Stimulated activated CD4-positive, alpha-beta T cell treated with anti-CD3 and anti-CD28 coated beads, Interleukin-2, amount 100 ng/mL, for 24 hours (primary cell): ENCODE data around the gene HAUS7.

Source experiments
- DNase-seq, 2 donors: peaks; one replicate each; pipeline ENCODE4 v3.0.0-alpha.2; 2020

The HAUS7 gene

DNA sequence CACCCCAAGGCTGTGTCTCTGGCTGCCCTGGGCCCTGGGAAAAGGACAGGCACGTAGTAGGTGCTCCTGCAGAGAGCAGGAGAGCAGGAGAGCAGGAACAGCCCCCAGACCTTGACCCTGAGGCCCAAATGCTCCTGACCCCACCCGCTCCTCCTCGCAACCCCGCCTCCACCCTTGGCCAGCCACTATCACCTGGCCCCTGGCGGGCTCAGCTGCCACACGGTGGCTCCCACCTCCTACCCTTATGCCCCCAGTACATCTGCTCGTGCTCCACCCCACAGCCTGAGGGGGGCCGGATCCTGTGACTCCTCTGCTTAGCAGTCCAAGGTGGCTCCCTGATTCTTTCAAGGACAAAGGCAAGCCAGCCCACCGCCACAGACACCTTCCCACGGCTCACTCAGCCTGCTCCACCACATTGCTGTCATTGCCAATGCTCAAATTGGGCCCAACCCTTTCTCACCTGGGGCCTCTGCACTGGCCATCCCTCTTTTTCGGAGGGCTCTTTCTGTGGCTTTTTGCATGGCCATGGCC lies 5.4 kb upstream of the HAUS7 start:
- no peak for DNase-seq

DNA sequence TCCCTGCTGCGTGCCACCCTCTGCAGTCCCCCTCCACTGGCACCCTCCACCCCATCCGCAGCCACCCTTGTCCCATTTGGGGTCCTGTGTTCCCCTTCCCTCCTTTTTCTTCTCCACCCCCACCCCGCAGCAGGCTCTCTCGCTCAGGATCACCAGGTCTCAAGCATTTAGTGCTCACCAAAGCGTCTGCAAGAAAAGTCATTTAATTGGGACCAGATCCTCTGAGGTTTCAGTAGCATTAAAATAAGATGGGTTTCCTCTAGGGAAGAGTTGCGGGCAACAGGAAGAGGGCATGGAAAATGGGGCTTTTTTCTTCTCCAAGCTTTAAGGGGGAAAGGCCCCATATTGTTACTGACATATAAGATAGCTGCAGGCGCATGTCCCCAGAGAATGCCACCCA lies 4.9 kb upstream of the HAUS7 start:
- DNase-seq = no peak

DNA sequence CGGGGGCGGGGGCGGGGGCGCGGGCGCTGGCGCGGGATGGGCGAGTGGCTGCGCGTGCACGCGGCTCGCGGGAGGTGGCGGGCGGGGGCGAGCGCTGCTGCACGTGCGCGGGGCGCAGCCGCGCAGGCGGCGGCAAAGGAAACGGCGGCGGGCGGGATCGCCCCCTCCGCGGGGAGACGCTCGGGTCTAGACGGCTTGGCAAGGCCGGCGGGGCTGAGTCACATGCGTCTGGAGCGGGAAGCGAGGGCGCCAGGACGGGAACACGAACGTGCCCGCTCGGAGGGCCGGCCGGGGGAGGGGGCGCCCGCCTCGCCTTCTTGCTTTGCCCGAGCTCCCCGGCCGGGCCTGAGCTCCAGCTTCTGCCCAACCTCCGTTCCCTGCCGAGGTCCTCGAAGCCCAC lies 4.3 kb upstream of the HAUS7 start:
- peak; percentile 33 to 51 for DNase-seq

DNA sequence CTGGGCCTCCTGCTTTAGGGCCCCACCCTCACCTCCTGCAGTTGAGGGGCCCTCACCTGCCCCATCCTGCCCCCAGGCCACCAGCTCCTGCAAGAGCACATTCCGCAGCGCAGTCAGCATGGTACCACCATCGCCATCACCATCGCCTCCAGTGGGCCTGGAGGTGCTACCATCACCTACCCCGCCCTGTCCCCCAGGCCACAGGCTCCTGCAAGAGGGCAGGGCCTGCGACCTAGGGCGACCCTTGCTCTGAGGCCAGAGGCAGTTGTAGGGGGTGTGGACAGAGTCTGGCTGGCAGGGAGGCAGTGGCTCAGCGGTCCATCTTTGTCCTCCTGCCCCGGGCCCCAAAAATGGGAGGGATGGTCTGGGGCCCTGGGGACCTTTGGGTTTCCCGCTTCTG lies 3.9 kb upstream of the HAUS7 start:
- DNase-seq = no peak

DNA sequence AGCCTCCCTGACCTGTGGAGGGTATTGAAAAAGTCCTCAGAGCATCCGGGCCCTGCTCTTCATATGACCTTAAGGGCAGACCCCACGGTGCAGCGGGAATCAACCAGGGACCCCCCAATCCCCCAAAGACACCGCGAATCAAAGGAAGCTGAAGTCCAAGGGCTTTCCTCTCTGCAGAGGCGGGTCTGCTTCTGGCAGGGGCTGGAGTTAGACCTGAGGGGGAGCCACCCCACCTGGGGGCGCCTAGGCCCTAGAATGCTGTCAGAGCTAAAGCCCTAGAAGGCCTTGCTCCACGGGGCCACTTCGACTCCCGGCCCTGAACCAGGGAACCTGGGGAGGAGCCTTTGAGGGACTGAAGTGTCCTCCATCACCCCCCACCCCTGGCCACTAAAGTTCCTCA lies 2.8 kb upstream of the HAUS7 start:
- no peak for DNase-seq

DNA sequence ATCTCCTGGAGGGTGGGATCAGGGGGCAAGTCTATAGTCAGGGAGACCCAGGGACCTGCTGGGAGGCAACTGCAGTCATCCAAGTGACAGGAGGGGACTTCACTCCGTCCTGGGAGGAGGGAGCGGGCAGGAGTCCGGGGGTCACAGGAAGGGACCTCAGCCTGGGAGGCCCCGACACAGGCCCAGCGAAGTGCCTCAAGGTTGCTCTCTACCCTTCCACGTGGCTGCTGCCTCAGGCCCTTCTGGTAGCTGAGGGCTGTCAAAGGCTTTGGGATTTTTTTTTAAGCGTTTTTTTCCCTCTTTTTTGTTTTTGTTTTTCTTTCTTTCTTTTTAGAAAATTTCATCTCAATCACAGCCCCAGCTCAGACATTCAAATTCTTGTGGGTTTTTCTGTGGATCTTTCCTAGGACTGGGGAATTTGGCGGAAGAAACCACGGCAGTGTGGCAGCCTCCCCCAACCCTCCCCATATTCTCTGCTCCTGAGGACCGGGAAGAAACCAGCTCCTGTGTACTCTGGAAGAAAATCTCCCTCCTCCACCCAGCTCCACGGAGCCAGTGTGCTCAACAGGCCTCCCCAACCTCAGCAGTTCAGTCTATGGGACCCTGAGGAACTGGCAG lies 1.4 kb upstream of the HAUS7 start:
- no peak for DNase-seq

DNA sequence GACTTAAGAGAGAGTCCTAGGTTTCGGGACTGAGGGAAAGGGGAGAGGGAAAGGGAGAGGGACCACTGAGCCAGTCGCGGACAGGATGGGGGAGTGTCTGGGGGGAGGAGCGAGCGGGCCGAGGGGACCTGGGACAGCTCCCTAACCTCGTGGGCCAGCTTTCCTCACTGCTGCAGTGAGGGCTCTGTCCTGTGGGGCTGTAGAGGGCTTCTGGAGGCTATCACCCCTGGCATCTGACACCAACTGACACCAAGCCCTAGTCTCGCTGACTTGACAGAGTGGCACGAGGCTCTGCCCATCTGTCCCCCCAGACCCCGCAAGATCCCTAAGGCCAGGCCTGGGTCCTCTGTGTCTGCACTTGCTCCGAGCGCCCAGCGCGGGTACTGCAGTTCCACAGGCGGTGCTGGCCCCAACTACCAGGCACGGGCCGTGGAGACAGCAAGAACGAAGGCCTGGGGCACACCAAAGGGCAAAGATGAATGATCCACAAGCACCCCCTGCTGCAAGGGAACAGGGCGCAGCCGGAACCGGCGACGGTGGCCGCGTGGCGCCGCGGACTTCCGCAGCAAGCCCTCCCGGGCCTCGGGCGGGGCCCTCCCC lies 465 bp downstream of the HAUS7 start:
- peak; percentile 39 to 49 for DNase-seq

DNA sequence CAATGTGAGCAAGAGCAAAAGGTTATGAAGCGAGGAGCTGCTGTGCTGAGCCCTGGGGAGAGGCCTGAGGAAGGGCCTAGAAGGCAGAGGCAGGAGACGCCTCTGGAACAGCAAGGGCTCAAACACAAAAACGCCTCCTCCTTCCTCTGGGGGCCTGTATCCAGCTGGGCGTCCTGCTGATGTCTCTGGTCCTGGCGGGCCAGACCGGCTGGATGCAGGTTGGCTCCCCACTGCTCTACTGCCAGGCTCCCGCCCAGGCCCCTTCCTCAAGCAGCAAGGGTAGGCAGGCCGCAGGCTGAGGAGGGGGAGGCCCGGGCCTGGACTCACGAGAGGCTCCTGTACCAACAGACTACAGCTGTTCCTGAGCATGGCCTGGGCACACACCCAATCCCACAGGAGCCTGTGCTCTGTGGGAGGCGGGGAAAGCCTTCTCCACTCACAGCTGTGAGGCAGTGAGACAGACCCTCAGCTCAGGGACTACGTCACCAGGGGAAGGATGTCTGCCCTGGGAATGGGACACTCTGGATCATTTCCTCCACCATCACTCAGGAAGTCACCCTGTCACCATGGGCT lies 2.3 kb downstream of the HAUS7 start:
- no peak for DNase-seq

DNA sequence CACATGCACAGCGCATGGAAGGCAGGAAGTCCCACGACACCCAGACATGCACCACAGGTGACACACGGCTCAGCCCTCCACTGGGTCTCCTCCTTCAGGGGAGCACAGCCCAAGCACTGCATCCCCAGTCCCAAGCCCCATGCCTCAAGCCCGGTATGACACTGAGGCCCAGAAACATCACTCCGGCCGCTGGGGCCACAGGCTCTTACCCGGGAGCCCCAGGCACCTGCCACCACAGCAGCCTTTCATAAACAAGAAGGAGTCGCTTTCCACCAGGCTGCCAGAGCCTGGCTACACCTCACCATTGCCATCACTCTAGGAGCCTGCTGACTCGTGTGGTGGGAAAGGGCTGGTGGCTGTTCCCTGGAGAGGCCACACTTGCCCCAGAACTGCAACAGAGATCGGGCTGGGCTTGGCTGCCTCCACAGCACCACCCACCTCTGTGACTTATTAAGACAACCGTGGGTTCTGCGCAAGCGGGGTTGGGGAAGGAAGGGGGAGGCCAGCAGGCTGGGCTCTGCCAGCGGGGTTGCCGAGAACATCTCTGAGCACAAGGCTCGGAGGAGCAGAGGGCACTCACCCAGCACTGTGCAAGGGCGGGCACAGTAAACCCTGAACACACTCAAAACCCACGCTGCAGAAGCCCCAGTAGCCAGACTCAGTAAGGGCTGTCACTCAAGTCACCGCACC lies 4.5 kb downstream of the HAUS7 start:
- no peak for DNase-seq

DNA sequence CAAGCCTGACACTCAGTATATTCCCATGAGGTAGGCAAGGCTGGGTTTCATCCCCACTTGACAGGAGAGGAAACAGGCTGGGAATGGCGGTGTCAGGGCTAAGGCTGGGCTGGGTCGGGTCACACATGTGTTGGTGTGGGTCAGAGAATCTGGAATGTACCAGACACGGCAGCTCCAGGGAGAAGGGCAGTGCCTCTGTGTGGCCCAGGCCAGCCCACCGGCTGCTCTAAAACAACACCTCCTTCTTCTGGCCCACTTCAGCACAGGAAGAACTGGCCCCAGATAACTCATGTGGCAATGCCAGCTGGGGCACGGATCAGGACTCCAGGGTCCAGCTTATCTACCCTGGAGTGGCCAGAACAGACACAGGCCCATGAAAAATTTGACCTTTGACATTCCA lies 6.3 kb downstream of the HAUS7 start:
- no peak for DNase-seq

DNA sequence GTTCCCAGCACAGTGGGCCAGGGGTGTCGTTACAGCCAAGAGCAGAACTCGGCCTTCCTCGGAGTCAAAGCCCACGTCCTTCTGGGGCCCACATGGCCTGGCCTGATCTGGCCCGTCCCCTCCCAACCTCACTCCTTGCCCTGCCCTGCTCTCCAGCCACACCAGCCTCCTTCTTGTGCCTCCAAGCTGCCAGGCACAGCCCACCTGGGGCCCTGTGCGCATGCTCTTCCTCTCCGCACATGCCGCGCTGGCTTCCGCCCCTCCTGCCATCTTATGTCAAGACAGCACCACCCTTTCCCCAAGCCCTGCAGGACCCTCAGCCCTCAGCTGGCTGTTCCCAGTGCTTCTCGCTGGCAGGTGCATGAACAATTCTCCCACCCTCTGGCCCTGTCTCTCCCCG lies 6.8 kb downstream of the HAUS7 start:
- no peak for DNase-seq

DNA sequence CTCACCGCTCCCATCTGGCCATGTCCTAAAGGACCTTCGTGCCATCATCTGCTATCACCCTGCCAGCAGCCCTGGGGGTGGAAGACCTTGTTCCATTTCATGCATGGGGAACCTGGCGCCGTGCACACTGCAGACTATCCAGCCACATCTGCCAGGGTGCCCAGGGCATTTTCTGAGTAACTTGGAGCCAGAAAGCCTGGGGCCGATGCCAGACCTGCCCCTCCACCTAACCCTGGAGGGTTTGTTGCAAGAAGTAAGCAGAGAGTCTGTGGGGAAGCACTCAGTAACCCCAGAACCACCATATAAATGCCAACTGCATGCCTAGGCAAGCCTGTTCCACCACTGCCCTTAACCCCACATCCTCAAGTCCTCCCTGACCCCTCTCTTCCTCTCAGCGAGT lies 7.3 kb downstream of the HAUS7 start:
- DNase-seq = no peak

DNA sequence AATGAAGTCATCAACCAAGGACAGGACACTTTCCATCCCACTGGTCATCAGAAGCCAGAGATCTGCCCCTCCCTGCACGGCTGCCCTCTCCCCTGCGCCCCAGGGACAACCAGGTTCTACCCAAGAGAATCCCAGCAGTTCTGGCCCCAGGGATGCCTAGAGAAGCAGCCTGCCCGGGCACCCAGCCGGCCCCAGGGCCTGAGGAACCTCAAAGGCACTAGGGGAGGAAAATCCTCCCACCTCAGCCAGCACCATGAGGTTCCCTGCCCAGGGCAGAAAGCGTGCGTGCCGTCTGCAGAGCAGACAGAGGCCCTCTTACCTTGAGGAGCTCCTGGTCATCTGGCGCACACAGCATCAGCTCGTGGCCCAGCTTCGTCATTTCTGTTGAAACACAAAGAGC lies 8.1 kb downstream of the HAUS7 start:
- no peak for DNase-seq

DNA sequence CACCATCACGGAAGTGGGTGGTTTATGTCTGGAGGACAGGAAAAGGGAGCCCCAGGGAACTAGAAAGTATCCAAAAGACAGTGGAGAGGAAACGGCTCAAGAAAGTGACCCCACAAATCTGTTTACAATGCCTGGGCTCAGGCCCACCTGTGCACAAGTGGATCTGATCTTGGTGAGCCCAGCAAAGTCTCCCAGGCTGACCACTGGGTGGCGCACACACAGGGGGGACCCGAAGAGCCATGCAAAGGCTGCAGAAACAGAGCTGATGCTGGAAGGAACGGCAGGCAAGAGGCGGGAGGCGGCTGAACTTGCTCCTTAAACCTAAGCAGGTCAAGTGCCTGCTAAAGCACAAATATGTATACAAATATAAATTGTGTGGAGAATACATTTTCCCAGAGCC lies 9.6 kb downstream of the HAUS7 start:
- peak; percentile 52 to 54 for DNase-seq

DNA sequence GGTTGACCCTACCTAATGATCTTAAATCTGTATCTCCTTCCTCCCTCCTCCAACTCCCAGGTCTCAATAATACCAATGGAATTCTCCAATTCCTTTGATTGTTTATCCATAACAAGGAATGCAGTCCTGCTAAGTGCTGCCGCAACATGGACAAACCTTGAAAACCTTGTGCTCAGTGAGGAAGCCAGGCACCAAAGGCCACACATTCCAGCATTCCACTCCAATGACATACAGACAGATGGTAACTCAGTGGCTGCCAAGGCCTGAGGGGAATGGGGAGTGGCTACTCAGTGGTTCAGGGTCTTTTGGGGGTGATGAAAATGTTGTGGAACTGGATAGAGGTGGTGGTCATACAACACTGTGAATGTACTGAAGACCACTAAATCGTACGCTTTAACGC lies 10.4 kb downstream of the HAUS7 start:
- no peak for DNase-seq

DNA sequence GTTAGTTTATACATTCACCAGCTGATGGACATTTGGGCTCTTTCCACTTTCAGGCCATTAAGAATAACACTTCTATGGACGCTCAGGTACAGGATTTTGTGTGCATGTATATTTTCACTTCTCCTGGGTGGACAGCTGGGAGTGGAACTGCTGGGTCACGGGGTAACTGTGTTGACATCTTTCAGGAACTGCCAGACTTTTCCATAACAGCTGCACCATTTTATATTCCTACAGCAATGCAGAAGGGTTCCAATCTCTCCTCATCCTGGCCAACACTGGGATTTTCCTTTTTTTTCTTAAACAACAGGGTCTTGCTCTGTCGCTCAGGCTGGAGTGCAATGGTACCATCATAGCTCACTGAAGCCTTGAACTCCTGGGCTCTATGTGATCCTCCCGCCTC lies 11.9 kb downstream of the HAUS7 start:
- DNase-seq = no peak

DNA sequence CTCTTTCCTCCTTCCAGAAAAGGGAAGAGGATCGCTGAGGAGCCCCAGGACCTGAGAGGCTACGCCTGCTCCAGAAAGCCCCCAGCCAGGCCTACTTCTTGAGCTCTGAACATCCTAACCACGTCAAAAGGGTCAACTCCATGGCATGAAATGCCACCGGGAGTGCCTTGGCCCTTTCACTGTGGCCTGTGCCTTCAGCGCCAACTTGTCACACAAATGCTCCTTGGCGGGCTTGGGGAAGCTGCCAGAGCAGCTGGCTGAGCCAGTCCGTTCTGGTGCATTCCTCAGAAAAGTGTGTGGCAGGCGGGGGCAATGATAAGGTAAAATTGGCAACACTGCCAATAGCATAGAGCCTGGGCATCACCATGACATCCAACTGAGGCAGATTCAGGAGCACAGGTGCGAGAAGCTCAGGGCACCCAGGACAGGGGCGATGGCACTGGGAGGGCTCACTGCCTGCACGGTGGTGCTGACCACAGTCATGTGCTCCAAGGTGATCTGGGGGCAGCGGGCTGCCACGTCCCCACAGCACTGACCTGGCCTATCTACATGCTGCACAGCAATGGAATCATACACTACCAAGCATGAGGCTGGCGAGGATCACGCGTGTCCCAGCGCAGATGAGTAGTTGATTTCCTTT lies 12.4 kb downstream of the HAUS7 start:
- no peak for DNase-seq

DNA sequence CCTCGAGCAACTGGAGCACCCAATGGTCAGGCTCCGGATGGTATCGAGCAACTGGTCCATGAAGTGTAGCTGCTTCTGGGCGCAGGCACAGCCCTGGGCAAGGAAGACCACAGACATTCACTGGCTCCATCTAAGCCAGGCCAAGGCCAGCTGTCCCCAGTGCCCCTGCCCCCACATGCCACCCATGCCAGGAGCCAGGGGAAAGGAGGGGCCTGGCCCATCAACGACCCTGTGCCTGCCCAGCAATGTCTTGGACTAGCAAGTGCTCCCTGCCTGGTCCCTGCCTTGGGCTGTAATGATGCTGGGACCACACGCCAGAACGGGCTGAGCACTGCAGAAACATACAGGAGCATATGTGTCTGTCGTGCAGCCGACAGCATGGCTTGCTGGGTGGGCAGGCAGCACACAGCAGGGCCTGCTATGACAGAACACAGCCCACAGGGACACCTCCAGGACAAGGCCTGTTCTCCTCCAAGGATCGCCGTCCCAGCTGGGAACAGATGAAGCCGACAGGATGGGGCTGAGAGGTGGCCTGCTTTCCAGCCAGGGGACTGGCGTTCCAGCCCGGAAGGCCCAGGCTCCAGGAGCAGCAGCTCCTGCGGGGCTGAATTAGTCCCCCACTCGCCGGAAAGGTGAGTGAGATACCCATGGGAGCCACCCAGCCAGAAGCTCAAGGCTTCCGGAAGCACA lies 13.1 kb downstream of the HAUS7 start:
- no peak for DNase-seq

DNA sequence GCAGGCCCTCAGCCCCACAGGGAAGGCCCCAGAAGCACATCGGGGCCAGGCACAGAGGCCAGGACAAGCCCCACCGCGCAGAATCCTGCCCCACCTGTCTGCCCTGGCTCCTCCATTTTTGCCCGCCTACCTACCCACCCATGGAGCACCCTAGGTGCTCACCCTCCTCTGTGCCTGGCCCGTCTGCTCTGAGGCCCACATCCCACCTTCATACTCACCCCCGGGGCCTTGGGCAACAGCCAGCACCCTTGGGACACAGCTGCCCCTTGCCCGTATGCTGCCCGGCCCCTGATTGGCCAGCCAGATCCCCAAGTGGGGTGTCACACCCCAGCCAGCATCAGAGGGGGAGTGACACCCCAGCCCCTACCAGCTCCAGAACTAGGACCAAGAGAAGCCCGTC lies 13.7 kb downstream of the HAUS7 start:
- no peak for DNase-seq

DNA sequence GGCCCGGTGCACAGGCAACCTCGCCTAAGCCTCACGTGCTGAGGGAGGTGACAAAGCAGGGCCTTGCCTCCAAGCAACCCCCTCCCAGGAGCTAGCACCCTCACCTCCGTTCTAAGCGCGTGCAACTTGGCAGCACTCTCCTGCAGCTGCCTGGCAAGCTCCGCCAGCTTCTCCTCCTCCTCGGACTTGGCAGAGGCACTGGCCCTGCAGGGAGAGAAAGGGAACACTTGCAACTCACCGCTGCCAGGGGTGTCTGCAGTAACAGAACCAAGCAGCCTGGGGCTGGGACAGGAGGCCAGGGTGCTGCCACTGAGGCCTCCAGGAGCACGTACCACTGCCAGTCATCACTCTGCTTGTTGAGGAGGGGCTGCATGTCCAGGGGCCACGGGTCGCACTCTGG lies 14.2 kb downstream of the HAUS7 start:
- no peak for DNase-seq

DNA sequence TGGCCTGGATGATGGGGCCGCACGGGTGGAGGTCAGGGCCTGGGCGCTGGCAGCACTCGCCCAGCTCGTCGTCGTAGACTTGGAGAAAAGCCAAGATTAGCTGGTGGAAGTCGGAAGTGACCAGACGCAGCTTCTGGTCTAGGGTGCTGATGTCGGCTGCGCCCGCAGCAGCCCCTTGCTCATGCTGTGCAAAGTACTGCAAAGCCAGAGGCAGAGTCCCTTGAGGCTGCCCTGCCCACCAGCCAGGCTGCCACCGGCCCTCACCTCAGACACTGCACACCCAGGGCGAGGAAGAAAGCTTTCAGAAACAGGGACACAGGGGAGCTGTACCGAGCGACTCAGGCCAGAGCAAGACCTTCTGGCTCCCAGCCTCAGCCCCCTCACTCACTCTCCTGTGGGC lies 14.8 kb downstream of the HAUS7 start:
- DNase-seq = no peak

DNA sequence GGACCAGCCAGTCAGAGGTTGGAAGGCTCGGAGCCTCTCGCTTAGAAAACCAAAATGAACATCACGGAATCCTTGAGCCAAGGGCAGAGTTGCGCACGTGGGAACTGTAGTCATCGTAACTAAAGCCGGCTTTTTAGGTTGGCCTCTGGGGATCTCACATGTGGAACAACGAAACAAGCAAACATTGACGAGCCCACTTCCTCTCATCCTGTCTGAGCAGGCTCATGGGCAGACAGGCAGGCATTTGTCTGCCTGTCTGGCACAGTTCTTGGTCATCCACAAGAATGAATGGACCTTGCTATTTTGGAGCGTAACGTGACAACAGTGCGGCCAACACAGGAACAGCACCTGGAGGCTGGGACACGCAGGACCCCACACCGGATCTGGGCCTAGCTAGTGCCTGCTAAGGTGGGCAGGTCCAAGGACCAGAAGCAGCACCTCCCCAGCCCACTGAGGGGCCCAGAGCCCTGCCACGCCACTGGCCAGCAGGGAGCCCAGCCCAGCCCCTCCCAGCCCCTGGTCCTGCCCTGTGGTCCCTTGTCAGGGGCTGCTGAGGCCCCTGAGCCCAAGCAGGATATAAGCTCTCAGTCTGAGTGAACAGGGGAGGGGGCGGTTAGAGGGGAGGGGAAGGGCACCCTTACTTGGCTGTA lies 15.3 kb downstream of the HAUS7 start:
- no peak for DNase-seq

DNA sequence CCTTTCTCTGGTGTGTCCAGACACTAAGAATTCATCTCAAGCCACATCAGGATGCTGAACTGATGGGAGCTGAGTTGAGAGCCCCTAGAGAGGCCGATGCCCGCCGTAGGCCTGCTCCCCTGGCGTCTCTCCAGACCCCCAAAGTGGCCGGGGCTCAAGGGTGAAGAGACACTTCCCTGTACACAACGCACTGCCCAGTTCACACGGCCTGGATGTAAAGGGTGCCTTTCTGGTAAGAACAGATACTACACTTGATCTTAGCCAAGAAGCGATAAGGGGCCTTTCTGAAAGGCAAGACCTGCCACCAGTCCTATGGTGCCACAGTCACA lies 19.5 kb downstream of the HAUS7 start:
- DNase-seq = no peak
